ENCODE results near the gene AUTS2. TPM values are rescaled to one million over a fixed set of nuclear protein-coding genes. Genes with fewer than 3 reads are reported as not detected.

AUTS2 gene
- total RNA-seq, 2 experiments from 2014 or later = 15.2 to 16.3 TPM

- Mint-ChIP-seq H3K4me1 (ENCODE audit: low read depth) (peaks cover 7% of the 10 kb centered on the region), H3K9me3 (ENCODE audit: insufficient read depth) (no peaks in the 10 kb centered on the region), H3K4me3 (no peak overlapping the region), H3K27ac (peak overlapping the region; percentile 63), H3K27me3 (ENCODE audit: low read depth) (no peaks in the 10 kb centered on the region), H3K36me3 (ENCODE audit: low read depth) (no peaks in the 10 kb centered on the region)
- POLR2A ChIA-PET = no interaction called here
- ATAC-seq = no peak
- CTCF ChIA-PET = no interaction called here
- DNase-seq = peak; percentile 26
These were observed 858.4 kb downstream of the AUTS2 start for GRCh38 chr7:70456719-70457118.

- DNase-seq = no peak
- H3K27ac Mint-ChIP-seq = no peak overlapping the region
- H3K9me3 Mint-ChIP-seq (ENCODE audit: insufficient read depth) = no peaks in the 10 kb centered on the region
- CTCF ChIA-PET = no interaction called here
- H3K4me3 Mint-ChIP-seq = no peak overlapping the region
- no peak for ATAC-seq
- peaks cover 7% of the 10 kb centered on the region for H3K4me1 Mint-ChIP-seq (ENCODE audit: low read depth)
- H3K36me3 Mint-ChIP-seq (ENCODE audit: low read depth) = no peaks in the 10 kb centered on the region
- POLR2A ChIA-PET = no interaction called here
- no peaks in the 10 kb centered on the region for H3K27me3 Mint-ChIP-seq (ENCODE audit: low read depth)
These were observed 859.2 kb downstream of the AUTS2 start for GRCh38 chr7:70457482-70457881.

GRCh38 chr7:70457883-70458680 lies 859.8 kb downstream of the AUTS2 start:
- ATAC-seq = no peak

GRCh38 chr7:70458745-70459144 lies 860.5 kb downstream of the AUTS2 start:
- ChIA-PET POLR2A (no interaction called here), CTCF (no interaction called here)
- Mint-ChIP-seq H3K36me3 (ENCODE audit: low read depth) (no peaks in the 10 kb centered on the region), H3K4me1 (ENCODE audit: low read depth) (peaks cover 7% of the 10 kb centered on the region), H3K9me3 (ENCODE audit: insufficient read depth) (no peaks in the 10 kb centered on the region), H3K4me3 (no peak overlapping the region), H3K27me3 (ENCODE audit: low read depth) (no peaks in the 10 kb centered on the region), H3K27ac (no peak overlapping the region)
- ATAC-seq (no peak), DNase-seq (no peak)

More at GRCh38 chr7:70457883-70458680, 859.8 kb downstream of the AUTS2 start:
- CTCF ChIA-PET = no interaction called here
- H3K27ac Mint-ChIP-seq = no peak overlapping the region
- H3K36me3 Mint-ChIP-seq (ENCODE audit: low read depth) = no peaks in the 10 kb centered on the region
- H3K27me3 Mint-ChIP-seq (ENCODE audit: low read depth) = no peaks in the 10 kb centered on the region
- H3K9me3 Mint-ChIP-seq (ENCODE audit: insufficient read depth) = no peaks in the 10 kb centered on the region
- H3K4me3 Mint-ChIP-seq = no peak overlapping the region
- DNase-seq = no peak
- H3K4me1 Mint-ChIP-seq (ENCODE audit: low read depth) = peaks cover 7% of the 10 kb centered on the region
- POLR2A ChIA-PET = no interaction called here

GRCh38 chr7:70459546-70459945 lies 861.3 kb downstream of the AUTS2 start:
- no peak overlapping the region for H3K4me3 Mint-ChIP-seq
- ChIA-PET CTCF (no interaction called here), POLR2A (no interaction called here)
- H3K4me1 Mint-ChIP-seq (ENCODE audit: low read depth) = peaks cover 7% of the 10 kb centered on the region
- ATAC-seq (no peak), DNase-seq (no peak)
- no peaks in the 10 kb centered on the region for H3K27me3 Mint-ChIP-seq (ENCODE audit: low read depth)
- no peak overlapping the region for H3K27ac Mint-ChIP-seq
- H3K9me3 Mint-ChIP-seq (ENCODE audit: insufficient read depth) = no peaks in the 10 kb centered on the region
- no peaks in the 10 kb centered on the region for H3K36me3 Mint-ChIP-seq (ENCODE audit: low read depth)

GRCh38 chr7:70460071-70460470 lies 861.8 kb downstream of the AUTS2 start:
- Mint-ChIP-seq H3K9me3 (ENCODE audit: insufficient read depth) (no peaks in the 10 kb centered on the region), H3K27me3 (ENCODE audit: low read depth) (no peaks in the 10 kb centered on the region), H3K4me1 (ENCODE audit: low read depth) (peaks cover 7% of the 10 kb centered on the region), H3K36me3 (ENCODE audit: low read depth) (no peaks in the 10 kb centered on the region), H3K27ac (no peak overlapping the region), H3K4me3 (no peak overlapping the region)
- DNase-seq (no peak), ATAC-seq (no peak)
- POLR2A ChIA-PET = no interaction called here
- CTCF ChIA-PET = no interaction called here

GRCh38 chr7:70460562-70460961 lies 862.3 kb downstream of the AUTS2 start:
- Mint-ChIP-seq H3K4me1 (ENCODE audit: low read depth) (peaks cover 7% of the 10 kb centered on the region), H3K9me3 (ENCODE audit: insufficient read depth) (no peaks in the 10 kb centered on the region), H3K27me3 (ENCODE audit: low read depth) (no peaks in the 10 kb centered on the region), H3K36me3 (ENCODE audit: low read depth) (no peaks in the 10 kb centered on the region), H3K27ac (no peak overlapping the region), H3K4me3 (no peak overlapping the region)
- ChIA-PET CTCF (no interaction called here), POLR2A (no interaction called here)
- no peak for ATAC-seq
- no peak for DNase-seq

GRCh38 chr7:70463352-70463938 lies 865.2 kb downstream of the AUTS2 start:
- H3K27me3 Mint-ChIP-seq (ENCODE audit: low read depth) = peaks cover 2% of the 10 kb centered on the region
- H3K9me3 Mint-ChIP-seq (ENCODE audit: insufficient read depth) = no peaks in the 10 kb centered on the region
- no peak overlapping the region for H3K4me3 Mint-ChIP-seq
- CTCF ChIA-PET = interaction anchor here (0.7 kb wide), 1 partner anchor 238 kb away, joined by 3 read pairs; no protein-coding TSS in a partner anchor
- no peak overlapping the region for H3K27ac Mint-ChIP-seq
- no peaks in the 10 kb centered on the region for H3K36me3 Mint-ChIP-seq (ENCODE audit: low read depth)
- ATAC-seq = no peak
- H3K4me1 Mint-ChIP-seq (ENCODE audit: low read depth) = no peaks in the 10 kb centered on the region
- POLR2A ChIA-PET = no interaction called here
- DNase-seq = no peak

- Mint-ChIP-seq H3K27me3 (ENCODE audit: low read depth) (peaks cover 2% of the 10 kb centered on the region), H3K36me3 (ENCODE audit: low read depth) (no peaks in the 10 kb centered on the region), H3K4me1 (ENCODE audit: low read depth) (no peaks in the 10 kb centered on the region), H3K4me3 (no peak overlapping the region), H3K27ac (no peak overlapping the region), H3K9me3 (ENCODE audit: insufficient read depth) (no peaks in the 10 kb centered on the region)
- ChIA-PET POLR2A (no interaction called here), CTCF (no interaction called here)
- ATAC-seq = no peak
- DNase-seq = no peak
These were observed 868.6 kb downstream of the AUTS2 start for GRCh38 chr7:70466725-70467364.

GRCh38 chr7:70470746-70471145 lies 872.5 kb downstream of the AUTS2 start:
- Mint-ChIP-seq H3K27ac (no peak overlapping the region), H3K27me3 (ENCODE audit: low read depth) (peaks cover 2% of the 10 kb centered on the region), H3K4me1 (ENCODE audit: low read depth) (no peaks in the 10 kb centered on the region), H3K36me3 (ENCODE audit: low read depth) (no peaks in the 10 kb centered on the region), H3K9me3 (ENCODE audit: insufficient read depth) (no peaks in the 10 kb centered on the region), H3K4me3 (no peak overlapping the region)
- ChIA-PET CTCF (no interaction called here), POLR2A (no interaction called here)
- DNase-seq (no peak), ATAC-seq (no peak)

GRCh38 chr7:70472601-70473237 lies 874.4 kb downstream of the AUTS2 start:
- CTCF ChIA-PET = no interaction called here
- no peaks in the 10 kb centered on the region for H3K4me1 Mint-ChIP-seq (ENCODE audit: low read depth)
- ATAC-seq = no peak
- H3K9me3 Mint-ChIP-seq (ENCODE audit: insufficient read depth) = no peaks in the 10 kb centered on the region
- POLR2A ChIA-PET = no interaction called here
- no peaks in the 10 kb centered on the region for H3K27me3 Mint-ChIP-seq (ENCODE audit: low read depth)
- no peaks in the 10 kb centered on the region for H3K36me3 Mint-ChIP-seq (ENCODE audit: low read depth)
- H3K4me3 Mint-ChIP-seq = no peak overlapping the region
- DNase-seq = no peak
- H3K27ac Mint-ChIP-seq = no peak overlapping the region

- Mint-ChIP-seq H3K36me3 (ENCODE audit: low read depth) (no peaks in the 10 kb centered on the region), H3K27ac (no peak overlapping the region), H3K4me1 (ENCODE audit: low read depth) (no peaks in the 10 kb centered on the region), H3K27me3 (ENCODE audit: low read depth) (peaks cover 2% of the 10 kb centered on the region), H3K4me3 (no peak overlapping the region), H3K9me3 (ENCODE audit: insufficient read depth) (no peaks in the 10 kb centered on the region)
- POLR2A ChIA-PET = no interaction called here
- no peak for ATAC-seq
- no peak for DNase-seq
- CTCF ChIA-PET = no interaction called here
These were observed 876.5 kb downstream of the AUTS2 start for GRCh38 chr7:70474639-70475234.

Measured in activated CD8-positive, alpha-beta T cell treated with anti-CD3 and anti-CD28 coated beads, Interleukin-2, amount 10 ng/mL, durations not matched to agents 7 days and 5 days (primary cell).